H9 (cell line): ENCODE results near the gene TENM4. TPM values are rescaled to one million over a fixed set of nuclear protein-coding genes. Genes with fewer than 3 reads are reported as not detected.

Experiments
- DNase-seq: peaks from one replicate; pipeline ENCODE4 v3.0.0-alpha.2; 2017
- H2AFZ ChIP-seq: one replicate; pipeline ENCODE4 v1.6.1; 2013; ENCODE audit warnings: mild to moderate bottlenecking, low read length, control low read depth, moderate library complexity
- H2AK5ac ChIP-seq: 2 replicates; pipeline ENCODE4 v1.6.1; 2013; ENCODE audit warnings: low read length, control low read depth, mixed read lengths; ENCODE audit not compliant: insufficient read length
- H2BK120ac ChIP-seq: one replicate; pipeline ENCODE4 v1.6.1; 2013; ENCODE audit warnings: low read depth, mild to moderate bottlenecking, low read length, control low read depth, inconsistent platforms; ENCODE audit not compliant: poor library complexity, severe bottlenecking
- H2BK12ac ChIP-seq: 2 replicates; pipeline ENCODE4 v1.6.1; 2013; ENCODE audit warnings: low read length, control low read depth, mixed read lengths, low read depth; ENCODE audit not compliant: insufficient read length
- H2BK15ac ChIP-seq: 2 replicates; pipeline ENCODE4 v1.6.1; 2013; ENCODE audit warnings: low read depth, low read length, control low read depth
- H2BK20ac ChIP-seq: one replicate; pipeline ENCODE4 v1.6.1; 2013; ENCODE audit warnings: low read depth, mild to moderate bottlenecking, low read length, control low read depth, inconsistent platforms; ENCODE audit not compliant: poor library complexity, severe bottlenecking
- H2BK5ac ChIP-seq: 2 replicates; pipeline ENCODE4 v1.6.1; 2013; ENCODE audit warnings: low read length, control low read depth, mixed read lengths; ENCODE audit not compliant: insufficient read length
- H3K14ac ChIP-seq: 2 replicates; pipeline ENCODE4 v1.6.1; 2013; ENCODE audit warnings: low read length, control low read depth; ENCODE audit not compliant: insufficient read depth
- H3K18ac ChIP-seq: 2 replicates; pipeline ENCODE4 v1.6.1; 2013; ENCODE audit warnings: low read depth, mild to moderate bottlenecking, mixed read lengths, low read length, control low read depth; ENCODE audit not compliant: insufficient read length
- H3K23ac ChIP-seq: 2 replicates; pipeline ENCODE4 v1.6.1; 2013; ENCODE audit warnings: low read length, control low read depth, mixed read lengths, low read depth; ENCODE audit not compliant: insufficient read length
- H3K23me2 ChIP-seq: 2 replicates; pipeline ENCODE4 v1.6.1; 2013; ENCODE audit warnings: low read depth, mild to moderate bottlenecking, mixed read lengths, low read length, control low read depth; ENCODE audit not compliant: insufficient read length, poor library complexity, severe bottlenecking
- H3K27ac ChIP-seq: 2 replicates; pipeline ENCODE4 v1.5.1; 2013; ENCODE audit warnings: low read length, control low read depth, mixed read lengths, low read depth; ENCODE audit not compliant: insufficient read length
- H3K27me3 ChIP-seq: 2 replicates; pipeline ENCODE4 v1.6.1; 2013; ENCODE audit warnings: low read length, control low read depth, inconsistent platforms; ENCODE audit not compliant: insufficient read depth
- H3K4ac ChIP-seq: 2 replicates; pipeline ENCODE4 v1.6.1; 2013; ENCODE audit warnings: low read depth, mild to moderate bottlenecking, control low read depth, inconsistent platforms, low read length, moderate library complexity
- H3K4me1 ChIP-seq: 2 replicates; pipeline ENCODE4 v1.6.1; 2013; ENCODE audit warnings: low read length, control low read depth, inconsistent platforms; ENCODE audit not compliant: insufficient read depth
- H3K4me2 ChIP-seq: 2 replicates; pipeline ENCODE4 v1.6.1; 2013; ENCODE audit warnings: low read length, control low read depth, mixed read lengths; ENCODE audit not compliant: insufficient read length, insufficient read depth
- H3K56ac ChIP-seq: 2 replicates; pipeline ENCODE4 v1.6.1; 2013; ENCODE audit warnings: low read depth, mild to moderate bottlenecking, mixed read lengths, low read length, control low read depth; ENCODE audit not compliant: insufficient read length
- H3K79me1 ChIP-seq: 2 replicates; pipeline ENCODE4 v1.6.1; 2013; ENCODE audit warnings: low read depth, mild to moderate bottlenecking, moderate library complexity, low read length, control low read depth, inconsistent platforms; ENCODE audit not compliant: insufficient read depth, poor library complexity, severe bottlenecking
- H3K79me2 ChIP-seq: 2 replicates; pipeline ENCODE4 v1.6.1; 2013; ENCODE audit warnings: low read length, control low read depth, inconsistent platforms; ENCODE audit not compliant: insufficient read depth
- H3K9ac ChIP-seq: 2 replicates; pipeline ENCODE4 v1.6.1; 2013; ENCODE audit warnings: low read length, control low read depth, mixed read lengths; ENCODE audit not compliant: insufficient read length; ENCODE audit errors: extremely low read depth
- H3K9me3 ChIP-seq: one replicate; pipeline ENCODE4 v1.6.1; 2013; ENCODE audit warnings: low read depth, low read length, inconsistent platforms; ENCODE audit not compliant: control insufficient read depth
- H3T11ph ChIP-seq: one replicate; pipeline ENCODE4 v1.6.1; 2013; ENCODE audit warnings: mild to moderate bottlenecking, low read length, control low read depth, inconsistent platforms
- H4K20me1 ChIP-seq: one replicate; pipeline ENCODE4 v1.6.1; 2013; ENCODE audit not compliant: control insufficient read depth, insufficient read length, insufficient read depth
- H4K5ac ChIP-seq: 2 replicates; pipeline ENCODE4 v1.6.1; 2013; ENCODE audit warnings: low read depth, mild to moderate bottlenecking, mixed read lengths, low read length, control low read depth; ENCODE audit not compliant: insufficient read length
- H4K8ac ChIP-seq: replicated peaks from 2 replicates; pipeline ENCODE4 v1.6.1; 2013; ENCODE audit warnings: low read length, control low read depth, mixed read lengths, low read depth; ENCODE audit not compliant: insufficient read length
- H4K91ac ChIP-seq: 2 replicates; pipeline ENCODE4 v1.6.1; 2013; ENCODE audit warnings: low read depth, mild to moderate bottlenecking, moderate library complexity, mixed read lengths, low read length, control low read depth; ENCODE audit not compliant: insufficient read length
- H3K27ac Mint-ChIP-seq, 3 experiments: 2 replicates in 2 of 3; 3 replicates in 1 of 3; pipeline ENCODE4 v1.8.0; 2020 to 2021; ENCODE audit warnings: mixed read lengths in 3 of 3, mild to moderate bottlenecking in 1 of 3, moderate library complexity in 1 of 3
- H3K27me3 Mint-ChIP-seq: 2 replicates; pipeline ENCODE4 v1.8.0; 2021; ENCODE audit warnings: low read depth, mild to moderate bottlenecking, moderate library complexity, mixed read lengths
- H3K36me3 Mint-ChIP-seq, 3 experiments: 2 replicates in 2 of 3; 3 replicates in 1 of 3; pipeline ENCODE4 v1.8.0; 2020 to 2021; ENCODE audit warnings: low read depth in 3 of 3, mixed read lengths in 3 of 3; ENCODE audit not compliant: insufficient read depth in 1 of 3
- H3K4me1 Mint-ChIP-seq, 2 experiments: 2 replicates each; pipeline ENCODE4 v1.8.0; 2020; ENCODE audit warnings: mixed read lengths in 2 of 2
- H3K4me3 Mint-ChIP-seq, 2 experiments: 2 replicates in 1 of 2; 3 replicates in 1 of 2; pipeline ENCODE4 v1.8.0; 2020 to 2021; ENCODE audit warnings: mild to moderate bottlenecking in 2 of 2, mixed read lengths in 2 of 2, moderate library complexity in 1 of 2
- H3K9me3 Mint-ChIP-seq, 2 experiments: 2 replicates in 1 of 2; 3 replicates in 1 of 2; pipeline ENCODE4 v1.8.0; 2020; ENCODE audit warnings: mild to moderate bottlenecking in 2 of 2, mixed read lengths in 2 of 2, moderate library complexity in 1 of 2
- WGBS: extraction: QIAGEN DNeasy Blood & Tissue Kit; methylation state at CpG from one replicate; pipeline ENCODE4 v1.1.7; 2013; ENCODE audit warnings: missing lambda C conversion rate, low lambda C conversion rate, mixed read lengths; ENCODE audit not compliant: insufficient read length; ENCODE audit errors: extremely low coverage; 5-methylcytosine and 5-hydroxymethylcytosine counted together
- total RNA-seq: library from RNA; stranded (reverse); gene quantifications from 2 replicates; pipeline ENCODE4 v1.2.1, GENCODE V29; 2021
- TF ChIP-seq, protein P1 (sequence below): fragments of 200-600 bp; sonication (generic); conservative IDR thresholded peaks from 3 replicates; pipeline ENCODE4 v1.8.0; 2021; ENCODE audit warnings: antibody characterized with exemption, mild to moderate bottlenecking

The TENM4 gene
- total RNA-seq, 1 experiment from 2014 or later = 4.6 TPM

DNA sequence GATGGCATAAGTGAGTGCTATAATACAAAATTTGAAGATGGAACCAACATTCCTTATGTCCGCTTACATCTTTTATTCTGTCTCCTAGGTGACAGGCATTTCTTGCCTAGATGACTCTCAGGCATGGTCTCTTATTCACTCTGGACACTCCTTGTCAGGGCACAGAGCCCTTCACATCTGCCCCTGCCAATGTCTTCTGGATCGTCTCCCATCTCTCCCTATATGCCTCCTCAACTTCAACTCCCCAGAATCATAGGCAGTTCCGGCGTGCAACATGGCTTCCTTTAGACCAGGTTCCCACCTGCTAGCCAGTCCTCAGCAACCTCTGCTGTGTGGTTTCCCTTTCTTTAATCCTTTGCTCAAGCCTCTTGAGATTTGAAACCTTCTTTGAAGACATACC, 300.9 kb downstream of the TENM4 start:
- H3T11ph ChIP-seq = no peak overlapping the region
- no peaks in the 10 kb centered on the region for H3K23me2 ChIP-seq
- 0 out of 7 replicates have a peak overlapping the region, but pooled peaks of 1 of the 3 experiments have one; percentile 18 for H3K27ac Mint-ChIP-seq
- H2AK5ac ChIP-seq = no peak overlapping the region
- no peak overlapping the region for H2BK12ac ChIP-seq
- no peak overlapping the region for H2BK15ac ChIP-seq
- no peaks in the 10 kb centered on the region for H3K79me2 ChIP-seq
- no peak overlapping the region for H2BK5ac ChIP-seq
- no peaks in the 10 kb centered on the region for H3K9me3 ChIP-seq
- no peak overlapping the region for H3K4me3 Mint-ChIP-seq
- H4K5ac ChIP-seq = no peak overlapping the region
- H2AFZ ChIP-seq = no peak overlapping the region
- no peak overlapping the region for H4K91ac ChIP-seq
- H3K9ac ChIP-seq = no peak overlapping the region
- no peak overlapping the region for H3K18ac ChIP-seq
- no peak overlapping the region for H2BK120ac ChIP-seq
- no peak overlapping the region for H4K8ac ChIP-seq
- H3K27me3 ChIP-seq = no peaks in the 10 kb centered on the region
- TF ChIP-seq, protein P1, sequence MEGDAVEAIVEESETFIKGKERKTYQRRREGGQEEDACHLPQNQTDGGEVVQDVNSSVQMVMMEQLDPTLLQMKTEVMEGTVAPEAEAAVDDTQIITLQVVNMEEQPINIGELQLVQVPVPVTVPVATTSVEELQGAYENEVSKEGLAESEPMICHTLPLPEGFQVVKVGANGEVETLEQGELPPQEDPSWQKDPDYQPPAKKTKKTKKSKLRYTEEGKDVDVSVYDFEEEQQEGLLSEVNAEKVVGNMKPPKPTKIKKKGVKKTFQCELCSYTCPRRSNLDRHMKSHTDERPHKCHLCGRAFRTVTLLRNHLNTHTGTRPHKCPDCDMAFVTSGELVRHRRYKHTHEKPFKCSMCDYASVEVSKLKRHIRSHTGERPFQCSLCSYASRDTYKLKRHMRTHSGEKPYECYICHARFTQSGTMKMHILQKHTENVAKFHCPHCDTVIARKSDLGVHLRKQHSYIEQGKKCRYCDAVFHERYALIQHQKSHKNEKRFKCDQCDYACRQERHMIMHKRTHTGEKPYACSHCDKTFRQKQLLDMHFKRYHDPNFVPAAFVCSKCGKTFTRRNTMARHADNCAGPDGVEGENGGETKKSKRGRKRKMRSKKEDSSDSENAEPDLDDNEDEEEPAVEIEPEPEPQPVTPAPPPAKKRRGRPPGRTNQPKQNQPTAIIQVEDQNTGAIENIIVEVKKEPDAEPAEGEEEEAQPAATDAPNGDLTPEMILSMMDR = no peak
- peaks cover 0 to 4% (median 2%) of the 10 kb centered on the region in 3 experiments; a peak in 2 of 7 replicates for H3K36me3 Mint-ChIP-seq
- no peaks in the 10 kb centered on the region for H3K4me1 Mint-ChIP-seq
- H3K79me1 ChIP-seq = no peaks in the 10 kb centered on the region
- no peak overlapping the region for H3K56ac ChIP-seq
- no peak overlapping the region for H3K27ac ChIP-seq
- H2BK20ac ChIP-seq = no peak overlapping the region
- H3K27me3 Mint-ChIP-seq = no peaks in the 10 kb centered on the region; the same call in 1 of the 2 replicates
- H3K4ac ChIP-seq = no peak overlapping the region
- H3K4me2 ChIP-seq = no peak overlapping the region
- H3K9me3 Mint-ChIP-seq = peaks cover 6 to 8% of the 10 kb centered on the region in 2 experiments
- no CpG with 5 or more reads among the region's 4 CpGs for WGBS
- H3K4me1 ChIP-seq = no peaks in the 10 kb centered on the region
- no peak for DNase-seq
- no peak overlapping the region for H3K23ac ChIP-seq
- H4K20me1 ChIP-seq = no peaks in the 10 kb centered on the region
- H3K14ac ChIP-seq = no peak overlapping the region
